Measurements from ENCODE around the gene ZNF441. TPM values are rescaled to one million over a fixed set of nuclear protein-coding genes. Genes with fewer than 3 reads are reported as not detected.

The ZNF441 gene
- total and polyA plus RNA-seq, 2 of the 13 experiments (the other 11 are each of a cell fraction or from before 2014, with no cell fraction given): 2.8 to 10.0 TPM

DNA sequence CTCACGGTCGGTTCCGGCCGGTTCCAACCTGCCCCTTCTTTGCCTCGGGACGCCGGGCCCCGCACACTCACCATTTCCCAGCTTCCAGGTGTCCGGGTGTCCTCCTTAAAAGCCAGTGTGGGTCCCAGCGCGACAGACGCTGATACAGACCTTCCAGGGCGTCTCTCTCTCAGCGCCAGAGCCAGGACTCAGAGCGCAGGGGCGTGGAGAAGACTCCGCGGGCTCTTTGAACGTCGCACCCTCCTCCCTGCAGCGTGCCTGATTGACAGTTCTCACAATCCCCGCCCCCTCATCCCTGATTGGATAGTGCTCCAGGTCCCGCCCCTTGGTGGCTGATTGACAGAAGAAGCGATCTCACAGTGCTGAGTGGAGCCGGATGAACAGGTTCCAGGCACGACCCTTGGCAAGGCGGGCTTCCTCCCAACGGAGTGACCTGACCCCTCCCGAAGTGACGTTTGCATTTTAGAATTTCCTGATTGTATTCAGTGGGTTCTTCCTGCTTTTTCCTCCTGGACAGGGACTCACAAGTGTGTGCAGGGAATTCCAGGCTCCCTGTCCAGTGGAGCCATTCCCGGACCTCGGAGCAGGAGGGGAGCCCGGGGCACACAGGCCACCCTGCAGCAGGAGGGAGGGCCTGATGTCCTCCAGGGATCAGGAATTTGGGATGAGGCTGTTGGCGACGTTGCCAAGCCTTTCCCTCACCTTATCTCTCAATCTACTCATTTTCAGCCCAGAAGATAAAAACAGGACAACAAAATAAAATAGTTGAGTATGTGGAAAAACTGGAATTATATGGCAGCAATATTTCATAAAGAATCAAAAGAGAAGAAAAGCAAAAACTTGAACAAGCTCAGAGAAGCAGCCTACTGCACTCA is 27.8 kb upstream of the ZNF441 start, which contains the start of gene ZNF823 (continued):
- peak; percentile 87 for TF ChIP-seq TCF7 (IDR thresholded peaks at IDR 0.05; ENCODE audit: low read depth)
- peak; percentile 48; the same call in 1 of the 2 replicates for TF ChIP-seq GATAD1 (CRISPR knock-in tag; IDR thresholded peaks at IDR 0.05)
- TF ChIP-seq BORCS8-MEF2B (CRISPR knock-in tag; IDR thresholded peaks at IDR 0.05): peak; percentile 61; the same call in 1 of the 2 replicates
- peak; percentile 46; the same call in 1 of the 2 replicates for TF ChIP-seq IKZF5 (CRISPR knock-in tag; IDR thresholded peaks at IDR 0.05)
- TF ChIP-seq SYNCRIP (IDR thresholded peaks at IDR 0.05; ENCODE audit: insufficient read depth, low read depth, low read length): no peak
- TF ChIP-seq ZNF263 (CRISPR knock-in tag; IDR thresholded peaks at IDR 0.05): peak; percentile 80
- TF ChIP-seq HNRNPLL (IDR thresholded peaks at IDR 0.05; ENCODE audit: low read depth, low read length, poor library complexity, severe bottlenecking): peak; percentile 40
- no peak for TF ChIP-seq ZMYM2 (CRISPR knock-in tag; IDR thresholded peaks at IDR 0.05)
- TF ChIP-seq NFKBIZ (CRISPR knock-in tag; IDR thresholded peaks at IDR 0.05): no peak
- TF ChIP-seq ELF4 (CRISPR knock-in tag; IDR thresholded peaks at IDR 0.05; ENCODE audit: borderline replicate concordance): peak; percentile 75; the same call in 1 of the 2 replicates
- no peak for TF ChIP-seq DMAP1 (CRISPR knock-in tag; IDR thresholded peaks at IDR 0.05)
- TF ChIP-seq, protein P1, sequence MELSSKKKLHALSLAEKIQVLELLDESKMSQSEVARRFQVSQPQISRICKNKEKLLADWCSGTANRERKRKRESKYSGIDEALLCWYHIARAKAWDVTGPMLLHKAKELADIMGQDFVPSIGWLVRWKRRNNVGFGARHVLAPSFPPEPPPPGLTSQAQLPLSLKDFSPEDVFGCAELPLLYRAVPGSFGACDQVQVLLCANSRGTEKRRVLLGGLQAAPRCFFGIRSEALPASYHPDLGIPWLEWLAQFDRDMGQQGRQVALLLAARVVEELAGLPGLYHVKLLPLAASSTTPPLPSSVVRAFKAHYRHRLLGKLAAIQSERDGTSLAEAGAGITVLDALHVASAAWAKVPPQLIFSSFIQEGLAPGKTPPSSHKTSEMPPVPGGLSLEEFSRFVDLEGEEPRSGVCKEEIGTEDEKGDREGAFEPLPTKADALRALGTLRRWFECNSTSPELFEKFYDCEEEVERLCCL (CRISPR knock-in tag; IDR thresholded peaks at IDR 0.05; ENCODE audit: borderline replicate concordance): no peak
- peak; percentile 54; the same call in 1 of the 2 replicates for TF ChIP-seq ZNF44 (CRISPR knock-in tag; IDR thresholded peaks at IDR 0.05)
- TF ChIP-seq NR2C2 (CRISPR knock-in tag; IDR thresholded peaks at IDR 0.05; ENCODE audit: borderline replicate concordance): peak; percentile 89
- peak; percentile 87 for TF ChIP-seq SP2 (CRISPR knock-in tag; IDR thresholded peaks at IDR 0.05)
- TF ChIP-seq MEF2D (CRISPR knock-in tag; IDR thresholded peaks at IDR 0.05): peak; percentile 60; the same call in 1 of the 2 replicates
- peak; percentile 53; the same call in 1 of the 2 replicates for TF ChIP-seq KMT2B (CRISPR knock-in tag; IDR thresholded peaks at IDR 0.05)
- 0 out of 2 replicates have a peak, but pooled peaks have one; percentile 26 for TF ChIP-seq TBP (CRISPR knock-in tag; IDR thresholded peaks at IDR 0.05)
- 0 out of 2 replicates have a peak, but pooled peaks have one; percentile 30 for TF ChIP-seq YEATS4 (CRISPR knock-in tag; IDR thresholded peaks at IDR 0.05; ENCODE audit: borderline replicate concordance)
- TF ChIP-seq ZNF788 (CRISPR knock-in tag; IDR thresholded peaks at IDR 0.05; ENCODE audit: borderline replicate concordance): peak; percentile 74; the same call in 1 of the 2 replicates
- TF ChIP-seq HNF1B (CRISPR knock-in tag; IDR thresholded peaks at IDR 0.05): peak; percentile 67
- TF ChIP-seq RARA (CRISPR knock-in tag; IDR thresholded peaks at IDR 0.05): peak; percentile 45
- TF ChIP-seq SP5 (CRISPR knock-in tag; IDR thresholded peaks at IDR 0.05; ENCODE audit: borderline replicate concordance, low read depth): peak; percentile 78

All from HepG2 (cell line).